NCI-H2107 treated with DMSO at 0.1 percent for 48 hours (cell line): ENCODE data around the gene NUDT21.
"Not testable (repeated sequence)": the region's sequence is repeated elsewhere in the genome, so short reads cannot be mapped to it uniquely, and the experiment has no call there.

Experiments
- DNase-seq: peaks from one replicate; lab custom pipeline; 2025; ENCODE audit not compliant: unreplicated experiment; lab: John Stamatoyannopoulos, UW

The NUDT21 gene

GRCh38 chr16:56419740-56420548, 31.2 kb downstream of the NUDT21 start:
- DNase-seq: no peak

- DNase-seq: no peak
Observed at GRCh38 chr16:56417138-56417537, 34.0 kb downstream of the NUDT21 start.

GRCh38 chr16:56415875-56416274, 35.3 kb downstream of the NUDT21 start:
- no peak for DNase-seq

- no peak for DNase-seq
Observed at GRCh38 chr16:56414366-56414765, 36.8 kb downstream of the NUDT21 start.

- DNase-seq: no peak
Observed at GRCh38 chr16:56413381-56413780, 37.8 kb downstream of the NUDT21 start.

GRCh38 chr16:56411624-56412023, 39.5 kb downstream of the NUDT21 start:
- DNase-seq: no peak

GRCh38 chr16:56411123-56411522, 40.0 kb downstream of the NUDT21 start:
- DNase-seq: no peak

GRCh38 chr16:56409195-56409594, 41.9 kb downstream of the NUDT21 start:
- DNase-seq: no peak

GRCh38 chr16:56408379-56409098, 42.6 kb downstream of the NUDT21 start:
- DNase-seq: no peak

- no peak for DNase-seq
Observed at GRCh38 chr16:56405977-56406672, 45.0 kb downstream of the NUDT21 start.

GRCh38 chr16:56401482-56401881, 49.6 kb downstream of the NUDT21 start:
- DNase-seq: peak; percentile 81

GRCh38 chr16:56400458-56400857, 50.7 kb downstream of the NUDT21 start:
- peak; percentile 10 for DNase-seq

- DNase-seq: no peak
Observed at GRCh38 chr16:56399486-56399885, 51.6 kb downstream of the NUDT21 start.

- DNase-seq: no peak
Observed at GRCh38 chr16:56399047-56399446, 52.1 kb downstream of the NUDT21 start.

- DNase-seq: not testable (repeated sequence)
Observed at GRCh38 chr16:56396724-56397123, 54.4 kb downstream of the NUDT21 start.

- no peak for DNase-seq
Observed at GRCh38 chr16:56389554-56389953, 61.6 kb downstream of the NUDT21 start.

- DNase-seq: no peak
Observed at GRCh38 chr16:56388209-56388608, 62.9 kb downstream of the NUDT21 start.

GRCh38 chr16:56387396-56387795, 63.7 kb downstream of the NUDT21 start:
- no peak for DNase-seq

GRCh38 chr16:56384074-56384721, 66.9 kb downstream of the NUDT21 start:
- DNase-seq: no peak

GRCh38 chr16:56382901-56383355, 68.2 kb downstream of the NUDT21 start:
- DNase-seq: no peak

- no peak for DNase-seq
Observed at GRCh38 chr16:56382459-56382858, 68.7 kb downstream of the NUDT21 start.
